Brain microvascular endothelial cell (primary cell): Measurements from ENCODE around the gene FAM131C.
A peak's percentile ranks its signal among the peaks of the same experiment; 100 is the strongest.
"Not testable (repeated sequence)": the region's sequence is repeated elsewhere in the genome, so short reads cannot be mapped to it uniquely, and the experiment has no call there.

Experiments used
- DNase-seq: peaks from one replicate; pipeline ENCODE4 v3.0.0-alpha.2; 2020
- H3K27ac ChIP-seq: fragments of 250-450 bp; sonication (Bioruptor Pico); 2 replicates; pipeline ENCODE4 v1.5.1; 2020; ENCODE audit warnings: mild to moderate bottlenecking, moderate library complexity
- H3K27me3 ChIP-seq: fragments of 250-450 bp; sonication (Bioruptor Pico); replicated peaks from 2 replicates; pipeline ENCODE4 v1.5.1; 2020; ENCODE audit warnings: mild to moderate bottlenecking
- H3K36me3 ChIP-seq: fragments of 250-450 bp; sonication (Bioruptor Pico); replicated peaks from 2 replicates; pipeline ENCODE4 v1.5.1; 2020; ENCODE audit warnings: mild to moderate bottlenecking
- H3K4me3 ChIP-seq: 2 replicates; pipeline ENCODE4 v1.5.1; 2011; ENCODE audit warnings: low read depth, mild to moderate bottlenecking, control low read depth, low read length, moderate library complexity
- in situ Hi-C: cut with HindIII; loops from 2 replicates; pipeline ENCODE4 v1.10.0; 2017; ENCODE audit warnings: low sequenced_read_pairs, low pct_ligation_motif_present
- TF ChIP-seq, protein P1 (sequence below): IDR thresholded peaks from 2 replicates; pipeline ENCODE4 v1.5.1; 2011; ENCODE audit warnings: low read depth, mild to moderate bottlenecking, moderate library complexity, low read length, control low read depth, inconsistent platforms; ENCODE audit errors: missing control alignments

FAM131C gene

DNA sequence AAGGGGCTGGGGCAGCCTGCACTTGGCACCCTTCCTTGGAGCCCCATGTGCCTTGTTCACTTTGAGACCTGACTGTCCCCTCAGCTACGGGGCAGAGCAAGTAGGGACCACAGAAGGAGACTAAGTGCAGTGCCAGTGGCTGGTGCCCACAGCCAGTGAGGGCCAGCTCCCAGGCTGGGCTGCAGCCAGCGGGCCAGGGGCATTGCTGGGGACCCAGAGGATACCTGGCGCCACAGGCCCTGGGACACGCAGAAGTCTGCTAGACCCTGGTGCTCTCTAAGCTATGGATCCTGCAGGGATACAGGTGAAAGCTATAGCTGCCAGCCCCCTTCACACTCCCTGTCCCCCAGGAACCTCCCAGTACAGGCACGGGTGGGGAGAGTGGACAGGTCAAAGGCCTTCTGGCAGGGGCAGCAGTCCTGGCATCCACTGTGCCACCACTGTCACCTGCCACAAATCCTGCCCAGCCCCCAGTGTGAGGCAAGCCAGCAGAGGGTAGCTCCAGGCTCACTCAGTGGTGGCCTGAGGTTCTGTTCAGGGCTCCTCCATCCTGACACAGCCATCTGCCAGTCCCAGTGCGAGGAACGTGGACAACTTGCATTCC is 50.3 kb downstream of the FAM131C start:
- no peak overlapping the region for H3K4me3 ChIP-seq
- peaks cover 3% of the 10 kb centered on the region for H3K27me3 ChIP-seq
- no peaks in the 10 kb centered on the region for H3K36me3 ChIP-seq
- no peak overlapping the region for H3K27ac ChIP-seq
- in situ Hi-C loops: no loop called here
- DNase-seq: no peak
- TF ChIP-seq, protein P1, sequence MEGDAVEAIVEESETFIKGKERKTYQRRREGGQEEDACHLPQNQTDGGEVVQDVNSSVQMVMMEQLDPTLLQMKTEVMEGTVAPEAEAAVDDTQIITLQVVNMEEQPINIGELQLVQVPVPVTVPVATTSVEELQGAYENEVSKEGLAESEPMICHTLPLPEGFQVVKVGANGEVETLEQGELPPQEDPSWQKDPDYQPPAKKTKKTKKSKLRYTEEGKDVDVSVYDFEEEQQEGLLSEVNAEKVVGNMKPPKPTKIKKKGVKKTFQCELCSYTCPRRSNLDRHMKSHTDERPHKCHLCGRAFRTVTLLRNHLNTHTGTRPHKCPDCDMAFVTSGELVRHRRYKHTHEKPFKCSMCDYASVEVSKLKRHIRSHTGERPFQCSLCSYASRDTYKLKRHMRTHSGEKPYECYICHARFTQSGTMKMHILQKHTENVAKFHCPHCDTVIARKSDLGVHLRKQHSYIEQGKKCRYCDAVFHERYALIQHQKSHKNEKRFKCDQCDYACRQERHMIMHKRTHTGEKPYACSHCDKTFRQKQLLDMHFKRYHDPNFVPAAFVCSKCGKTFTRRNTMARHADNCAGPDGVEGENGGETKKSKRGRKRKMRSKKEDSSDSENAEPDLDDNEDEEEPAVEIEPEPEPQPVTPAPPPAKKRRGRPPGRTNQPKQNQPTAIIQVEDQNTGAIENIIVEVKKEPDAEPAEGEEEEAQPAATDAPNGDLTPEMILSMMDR: no peak

DNA sequence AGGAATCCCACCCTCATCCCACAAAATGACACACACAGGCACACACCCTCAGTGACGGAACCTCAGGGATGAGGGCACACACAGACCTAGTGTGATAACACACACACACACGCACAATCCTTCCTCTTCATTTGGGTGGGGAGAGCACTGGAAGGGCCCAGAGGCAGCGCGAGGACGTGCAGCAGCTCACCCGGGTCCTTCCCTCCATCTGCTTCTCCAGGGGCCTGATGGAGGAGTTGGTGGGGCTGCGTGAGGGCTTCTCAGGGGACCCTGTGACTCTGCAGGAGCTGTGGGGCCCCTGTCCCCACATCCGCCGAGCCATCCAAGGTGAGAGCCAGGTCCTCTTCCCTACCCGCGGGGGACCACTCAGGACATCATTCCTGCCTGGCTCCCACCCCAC is 51.1 kb downstream of the FAM131C start:
- no peak for DNase-seq
- Histone ChIP-seq H3K27ac (no peak overlapping the region), H3K4me3 (no peak overlapping the region), H3K36me3 (no peaks in the 10 kb centered on the region), H3K27me3 (peaks cover 2% of the 10 kb centered on the region)
- TF ChIP-seq, protein P1: no peak
- in situ Hi-C loops: no loop called here

DNA sequence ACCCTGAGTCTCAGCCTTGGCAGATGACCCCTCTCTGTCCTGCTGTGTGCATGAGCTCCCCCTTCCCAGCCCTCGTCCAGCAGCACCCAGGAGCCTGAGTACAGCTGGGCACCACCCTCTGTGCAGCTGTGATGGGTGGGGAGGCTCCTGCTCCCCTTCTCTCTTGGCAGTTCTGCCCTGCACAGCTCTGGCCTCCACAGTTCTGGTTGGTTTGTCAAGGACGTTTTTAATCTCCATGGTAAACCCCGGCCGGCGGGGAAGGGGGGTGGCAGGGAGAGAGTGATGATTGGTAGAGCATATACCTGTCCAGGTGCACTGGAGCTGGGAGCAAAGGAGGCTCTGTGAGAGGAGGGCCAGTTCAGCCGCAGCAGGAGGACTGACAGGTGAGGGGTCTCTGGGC is 51.8 kb downstream of the FAM131C start, which contains the start of gene CLCNKA:
TSS of gene CLCNKA (plus strand) at position 356 of the 400 bp plus-strand sequence. CDS start 584 bp downstream, outside the sequence.
- TF ChIP-seq, protein P1: no peak
- in situ Hi-C loops: no loop called here
- DNase-seq: no peak
- H3K27ac ChIP-seq: no peak within 1 kb of the TSS
- no peaks in the 10 kb centered on the region for H3K27me3 ChIP-seq
- no peaks in the 10 kb centered on the region for H3K36me3 ChIP-seq
- H3K4me3 ChIP-seq: no peak within 1 kb of the TSS

DNA sequence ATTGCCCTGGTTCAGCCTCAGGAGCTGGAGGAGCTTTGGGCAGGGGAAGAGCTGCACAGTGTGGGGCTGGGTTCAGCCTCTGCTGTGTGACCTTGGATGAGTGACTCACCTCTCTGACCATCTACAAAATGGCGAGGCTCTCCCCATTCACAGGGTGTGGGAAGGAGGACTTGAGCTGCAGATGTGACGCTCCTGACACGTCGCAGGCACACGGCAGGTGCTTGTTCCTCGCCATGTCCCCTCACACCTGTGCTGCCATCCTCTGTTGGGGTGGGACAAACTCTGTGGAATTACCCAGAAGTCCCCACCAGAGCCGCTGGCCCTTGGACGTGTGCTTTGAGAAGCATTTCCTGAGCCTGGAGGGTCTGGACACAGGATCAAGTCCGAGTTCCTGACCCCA is 52.6 kb downstream of the FAM131C start:
- DNase-seq, in situ Hi-C loops, H3K36me3 ChIP-seq, H3K27me3 ChIP-seq, H3K4me3 ChIP-seq, H3K27ac ChIP-seq: not testable (repeated sequence)

DNA sequence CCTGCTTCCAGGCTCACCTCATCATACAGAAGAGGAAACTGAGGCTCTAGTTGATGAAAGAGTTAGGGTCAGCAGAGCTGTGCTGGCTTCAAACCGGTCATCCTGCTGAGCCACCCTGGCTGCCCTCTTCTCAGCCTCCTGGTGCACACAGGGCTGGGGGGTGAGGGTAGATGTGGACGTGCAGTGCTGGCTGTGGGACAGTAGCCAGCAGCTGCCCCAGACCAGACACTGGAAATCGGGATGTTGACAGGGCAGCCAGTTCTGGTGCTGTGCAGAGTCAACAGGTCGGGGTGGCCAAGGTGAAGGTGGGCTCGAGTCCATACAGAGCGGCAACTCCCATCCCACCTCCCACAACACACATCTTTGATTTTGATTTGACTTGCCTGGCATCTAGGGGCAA is 53.1 kb downstream of the FAM131C start:
- DNase-seq: no peak
- Histone ChIP-seq H3K27me3 (no peaks in the 10 kb centered on the region), H3K36me3 (no peaks in the 10 kb centered on the region), H3K27ac (no peak overlapping the region), H3K4me3 (no peak overlapping the region)
- TF ChIP-seq, protein P1: no peak
- in situ Hi-C loops: no loop called here

DNA sequence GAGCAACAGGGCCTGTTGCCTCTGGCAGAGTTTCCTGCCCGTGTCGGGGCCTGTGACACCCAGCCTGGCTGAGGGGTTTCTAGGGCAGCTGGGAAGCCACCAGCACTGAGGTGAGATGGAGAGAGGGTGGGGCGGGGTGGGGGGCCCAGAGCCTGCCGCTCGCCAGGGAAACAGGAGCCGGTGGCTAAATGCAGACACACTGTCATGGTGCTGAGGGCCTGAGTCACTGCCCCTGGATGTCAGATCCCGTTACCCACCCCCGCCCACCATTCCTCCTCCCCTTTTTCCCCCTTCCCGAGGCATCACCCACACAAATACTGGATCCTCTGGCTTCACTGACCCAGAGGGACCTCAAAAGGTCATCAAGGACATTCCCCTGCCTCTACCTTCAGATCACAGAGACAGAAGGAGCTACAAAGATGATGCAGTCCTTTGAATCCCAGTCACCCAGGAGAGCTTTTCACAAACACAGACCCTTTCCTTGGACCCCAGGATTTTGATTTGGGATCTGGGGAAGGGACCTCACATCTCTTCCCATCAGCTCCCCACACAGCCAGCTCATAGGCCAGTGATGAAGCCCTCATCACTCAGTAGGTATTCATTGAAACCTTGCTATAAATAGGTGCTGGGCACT is 53.7 kb downstream of the FAM131C start:
- H3K27me3 ChIP-seq: no peaks in the 10 kb centered on the region
- TF ChIP-seq, protein P1: no peak
- H3K27ac ChIP-seq: no peak overlapping the region
- in situ Hi-C loops: no loop called here
- H3K4me3 ChIP-seq: no peak overlapping the region
- peak; percentile 25 for DNase-seq
- no peaks in the 10 kb centered on the region for H3K36me3 ChIP-seq
